ENCODE results near the gene MYT1.

Gene MYT1

DNA sequence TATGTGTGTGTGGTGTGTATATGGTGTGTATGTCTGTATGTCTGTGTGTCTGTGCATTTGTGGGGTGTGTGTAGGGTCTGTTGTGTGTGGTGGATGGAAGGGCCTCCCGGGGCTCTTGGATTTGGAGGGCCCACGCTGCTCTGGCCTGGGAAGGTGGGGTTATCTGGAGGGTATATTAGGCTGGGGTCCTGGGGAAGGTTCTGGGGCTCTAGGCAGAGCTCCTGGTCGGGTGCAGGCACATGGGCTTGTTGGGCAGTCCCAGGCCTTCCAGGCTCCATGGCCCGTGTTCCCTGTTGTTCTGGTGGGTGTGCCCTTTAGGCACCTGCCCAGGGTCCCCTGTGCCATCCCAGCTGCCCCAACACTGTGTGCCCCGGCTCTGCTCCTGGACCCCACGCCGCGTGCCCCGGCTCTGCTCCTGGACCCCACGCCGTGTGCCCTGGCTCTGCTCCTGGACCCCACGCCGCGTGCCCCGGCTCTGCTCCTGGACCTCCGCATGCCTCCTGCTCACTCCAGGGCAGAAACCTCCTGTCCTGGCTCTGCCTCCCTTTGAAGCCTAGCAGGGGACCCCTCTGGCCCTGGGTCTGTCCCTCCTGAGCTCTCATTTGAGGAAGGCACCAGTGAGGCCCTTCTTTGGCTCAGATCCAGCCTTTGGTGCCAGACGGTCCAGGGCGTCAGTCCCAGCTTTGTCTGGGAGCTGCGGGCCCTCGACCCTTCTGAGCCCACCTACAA is 10.2 kb upstream of the MYT1 start:
- DNase-seq (ENCODE audit: low read depth in 2 of 2): no peak

GRCh38 chr20:64154590-64155257 is 9.5 kb upstream of the MYT1 start:
- DNase-seq (ENCODE audit: low read depth in 2 of 2): no peak

DNA sequence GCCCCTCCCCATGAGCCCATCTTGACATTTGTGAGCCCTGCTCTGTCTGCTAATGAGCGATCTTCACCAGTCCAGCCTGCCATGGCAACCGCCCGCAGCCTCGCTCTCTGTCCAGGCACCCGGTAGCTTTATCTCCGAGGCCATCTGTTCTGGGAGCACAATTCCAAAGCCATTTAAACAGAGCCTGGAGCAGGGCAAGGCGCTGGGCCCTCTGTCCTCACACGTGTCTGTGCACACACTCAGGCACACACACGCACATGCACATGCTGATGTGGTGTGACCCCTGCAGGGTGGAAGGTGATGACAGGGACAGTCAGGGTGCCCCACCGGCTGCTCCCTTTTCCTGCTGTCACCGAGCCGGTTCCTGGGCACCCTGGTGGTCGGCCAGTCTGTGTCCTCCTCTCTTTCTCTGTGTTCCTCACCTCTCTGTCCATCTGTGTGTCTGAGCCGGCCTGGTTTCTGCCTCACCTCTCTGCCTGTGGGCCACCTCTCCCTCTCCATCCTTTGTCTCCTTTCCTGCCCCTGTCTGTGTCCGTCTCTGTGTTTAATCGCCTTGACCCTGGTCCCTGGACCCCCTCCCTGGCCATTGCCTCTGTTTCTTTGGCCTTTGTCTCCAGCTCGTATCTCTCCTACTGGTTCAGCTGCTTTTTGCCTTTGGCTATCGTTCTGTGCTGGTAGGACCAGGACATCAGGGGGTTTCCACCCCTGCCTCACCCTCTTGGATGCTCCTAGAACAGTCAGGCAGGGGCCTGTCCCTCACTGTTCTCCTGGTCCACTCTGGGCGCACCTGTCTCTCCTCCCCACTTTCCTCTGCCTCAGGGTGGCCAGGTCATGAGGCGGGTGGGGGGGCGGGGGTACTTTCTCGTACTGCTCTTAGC is 8.8 kb upstream of the MYT1 start:
- no peak for DNase-seq (ENCODE audit: low read depth in 2 of 2)

GRCh38 chr20:64156136-64156885 is 7.9 kb upstream of the MYT1 start:
- no peak for DNase-seq (ENCODE audit: low read depth in 2 of 2)

GRCh38 chr20:64156886-64157875 is 7.1 kb upstream of the MYT1 start:
- DNase-seq (ENCODE audit: low read depth in 2 of 2): no peak

DNA sequence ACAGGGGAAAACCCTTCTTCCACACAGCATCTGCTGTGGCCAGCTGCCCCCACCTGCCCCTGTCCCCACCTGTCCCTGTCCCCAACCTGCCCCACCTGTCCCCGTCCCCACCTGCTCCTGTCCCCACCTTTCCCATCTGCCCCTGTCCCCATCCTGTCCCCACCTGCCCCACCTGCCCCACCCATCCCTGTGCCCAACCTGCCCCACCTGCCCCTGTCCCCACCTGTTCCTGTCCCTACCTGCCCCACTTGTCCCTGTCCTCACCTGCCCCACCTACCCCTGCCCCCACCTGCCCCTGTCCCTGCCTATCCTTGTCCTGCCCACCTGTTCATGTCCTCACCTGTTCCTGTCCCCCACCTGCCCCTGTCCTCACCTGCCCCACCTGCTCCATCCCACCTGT is 6.4 kb upstream of the MYT1 start:
- DNase-seq (ENCODE audit: low read depth in 2 of 2): no peak

GRCh38 chr20:64158346-64159285 is 5.6 kb upstream of the MYT1 start:
- DNase-seq (ENCODE audit: low read depth in 2 of 2): no peak

GRCh38 chr20:64159286-64159680 is 5.0 kb upstream of the MYT1 start:
- no peak for DNase-seq (ENCODE audit: low read depth in 2 of 2)

- DNase-seq (ENCODE audit: low read depth in 2 of 2): no peak
Measured at GRCh38 chr20:64159711-64160110, 4.5 kb upstream of the MYT1 start.

DNA sequence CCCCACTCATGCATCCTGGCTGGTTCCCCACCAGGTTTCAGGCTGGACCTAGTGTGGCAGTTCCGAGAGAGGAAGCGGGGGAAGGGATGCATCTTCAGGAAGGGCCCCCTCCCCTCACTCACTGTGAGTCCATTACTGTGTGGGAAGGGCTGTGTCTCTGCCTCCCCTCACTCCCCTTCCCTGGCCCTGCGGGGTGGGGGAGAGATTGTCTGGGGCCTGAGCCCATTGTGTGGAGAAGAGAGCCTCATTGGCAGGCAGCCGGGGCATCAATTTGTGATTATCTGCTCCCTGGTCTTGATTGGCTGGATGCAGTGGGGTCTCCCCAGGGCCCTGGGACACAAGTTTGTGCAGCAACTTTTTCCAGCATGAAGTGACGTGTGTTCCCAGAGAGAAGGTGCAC is 4.1 kb upstream of the MYT1 start:
- no peak for DNase-seq (ENCODE audit: low read depth in 2 of 2)

DNA sequence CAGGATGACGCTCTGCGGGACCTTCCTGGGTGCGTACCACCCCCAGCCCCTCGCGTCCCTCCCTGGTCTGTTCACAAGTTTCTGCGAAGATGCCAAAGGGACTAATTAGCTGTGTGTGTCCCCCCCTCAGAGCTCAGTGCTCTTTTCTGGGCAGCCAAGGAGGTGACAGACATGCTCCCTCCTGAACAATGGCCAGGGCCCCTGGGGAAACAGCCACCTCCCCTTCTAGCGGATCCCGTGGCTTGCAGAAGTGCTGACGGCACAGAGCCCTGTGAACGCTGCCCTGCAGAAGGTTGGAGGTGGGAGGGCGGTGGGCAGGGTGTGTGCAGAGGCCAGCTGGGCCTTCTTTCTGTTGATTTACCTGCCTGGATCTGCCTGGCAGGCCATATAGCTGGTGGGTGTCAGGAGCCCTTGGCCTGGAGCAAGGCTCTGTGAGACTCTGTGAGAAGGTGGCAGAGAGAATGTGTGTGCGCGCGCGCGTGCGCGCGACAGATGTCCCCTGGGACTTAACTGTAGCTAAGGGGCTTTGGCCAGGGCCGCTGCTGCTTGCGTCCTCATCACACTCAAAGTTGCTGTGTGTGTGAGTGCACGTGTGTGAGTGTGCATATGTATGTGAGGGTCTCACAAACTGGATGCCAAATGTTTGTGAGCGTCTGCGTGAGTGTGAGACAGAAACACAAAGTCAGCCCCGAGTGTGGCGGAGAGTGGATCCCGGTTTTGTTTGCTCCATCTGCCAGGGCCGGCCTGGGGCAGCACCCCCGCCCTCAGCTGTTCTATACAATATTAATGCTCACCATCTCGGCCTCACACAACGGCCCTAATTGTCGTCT is 3.5 kb upstream of the MYT1 start:
- DNase-seq (ENCODE audit: low read depth in 2 of 2): no peak

DNA sequence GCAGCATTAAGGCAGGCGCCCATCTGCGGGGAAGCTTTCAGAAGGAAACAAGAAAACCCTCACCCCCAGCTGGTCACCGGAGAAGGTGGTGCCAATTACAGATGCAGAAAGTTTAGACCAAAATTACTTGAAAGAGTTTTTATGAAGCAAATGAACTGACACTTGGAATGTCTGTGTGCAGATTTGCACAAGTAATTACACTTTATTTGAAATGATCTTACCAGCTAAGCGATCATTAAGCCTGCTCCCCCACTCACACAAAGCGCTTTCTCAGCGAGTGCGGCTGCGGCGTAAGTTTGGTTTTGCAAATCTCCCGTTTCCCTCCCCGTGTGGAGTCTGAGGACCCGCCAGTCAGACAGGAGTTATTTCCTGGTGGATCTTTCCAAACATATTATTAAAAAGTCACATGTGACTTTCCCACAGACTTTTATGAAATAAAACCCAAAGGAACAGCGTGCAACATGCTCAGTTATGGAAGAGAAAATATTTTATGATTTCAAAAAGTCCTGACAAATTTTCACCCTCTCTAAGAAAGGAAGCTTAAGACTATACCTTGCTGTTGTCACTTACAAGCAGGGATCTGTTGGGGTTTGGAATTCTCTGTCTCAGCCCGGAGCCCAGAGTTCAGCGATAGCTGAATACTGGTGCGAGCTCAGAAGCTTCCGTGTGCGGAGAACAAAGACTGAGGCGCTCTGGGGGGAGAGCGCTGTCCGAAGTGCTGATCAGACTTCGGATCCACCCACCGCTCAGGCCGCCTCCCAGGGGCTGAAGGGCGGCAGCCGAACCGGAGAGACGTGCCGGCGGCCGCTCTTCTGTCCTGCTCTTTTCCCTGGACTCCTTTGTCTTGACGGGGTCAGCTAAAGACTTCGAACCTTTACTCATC is 2.7 kb upstream of the MYT1 start:
- no peak for DNase-seq (ENCODE audit: low read depth in 2 of 2)

DNA sequence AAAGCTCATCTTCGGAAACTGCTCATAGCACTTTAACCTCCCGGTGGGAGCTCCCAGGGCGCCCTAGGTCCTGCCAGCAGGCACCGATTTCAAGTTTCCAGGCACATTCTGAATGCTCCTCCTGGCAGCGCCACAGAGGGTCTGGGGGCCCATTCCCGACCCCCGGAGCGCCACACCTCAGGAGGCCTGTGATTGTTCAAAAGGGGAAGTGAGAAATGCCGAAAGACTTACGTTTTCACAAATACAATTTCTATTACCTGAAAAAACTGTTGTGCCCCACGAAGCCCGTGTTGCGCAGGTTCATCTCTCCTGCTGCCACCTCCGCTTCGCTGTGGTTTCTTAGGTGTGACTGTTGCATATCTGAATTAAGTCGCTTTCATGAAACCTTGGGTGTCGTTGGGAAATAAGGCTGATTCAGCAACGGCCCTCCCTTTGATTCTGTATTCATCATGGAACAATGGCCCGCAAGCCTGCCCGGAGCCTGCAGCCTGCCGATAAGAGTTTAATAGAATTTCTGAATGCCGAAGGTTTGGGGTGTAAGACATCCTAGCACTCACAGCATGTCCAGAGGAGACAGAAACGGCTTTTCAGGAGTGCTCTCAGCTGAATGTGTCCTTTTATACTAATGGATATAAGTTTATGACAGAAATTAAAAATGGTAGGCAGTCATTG is 1.9 kb upstream of the MYT1 start:
- no peak for DNase-seq (ENCODE audit: low read depth in 2 of 2)

DNA sequence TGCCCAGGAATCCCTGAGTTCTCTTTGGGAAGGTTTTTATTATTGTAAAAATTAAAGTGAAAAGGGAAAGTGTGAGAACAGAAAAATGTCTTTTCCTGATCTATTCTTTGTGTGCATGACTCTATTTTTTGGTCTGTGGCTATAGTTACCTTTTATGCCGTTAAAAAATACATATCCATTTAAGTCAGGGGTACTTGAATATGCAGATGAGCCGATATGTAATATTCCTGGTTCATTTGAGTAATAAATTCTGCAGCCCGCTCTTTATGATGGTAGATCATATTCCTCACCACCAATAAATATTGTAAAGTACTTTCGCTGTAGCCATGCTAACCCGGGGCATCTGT is 503 bp upstream of the MYT1 start:
- no peak for DNase-seq (ENCODE audit: low read depth in 2 of 2)

DNA sequence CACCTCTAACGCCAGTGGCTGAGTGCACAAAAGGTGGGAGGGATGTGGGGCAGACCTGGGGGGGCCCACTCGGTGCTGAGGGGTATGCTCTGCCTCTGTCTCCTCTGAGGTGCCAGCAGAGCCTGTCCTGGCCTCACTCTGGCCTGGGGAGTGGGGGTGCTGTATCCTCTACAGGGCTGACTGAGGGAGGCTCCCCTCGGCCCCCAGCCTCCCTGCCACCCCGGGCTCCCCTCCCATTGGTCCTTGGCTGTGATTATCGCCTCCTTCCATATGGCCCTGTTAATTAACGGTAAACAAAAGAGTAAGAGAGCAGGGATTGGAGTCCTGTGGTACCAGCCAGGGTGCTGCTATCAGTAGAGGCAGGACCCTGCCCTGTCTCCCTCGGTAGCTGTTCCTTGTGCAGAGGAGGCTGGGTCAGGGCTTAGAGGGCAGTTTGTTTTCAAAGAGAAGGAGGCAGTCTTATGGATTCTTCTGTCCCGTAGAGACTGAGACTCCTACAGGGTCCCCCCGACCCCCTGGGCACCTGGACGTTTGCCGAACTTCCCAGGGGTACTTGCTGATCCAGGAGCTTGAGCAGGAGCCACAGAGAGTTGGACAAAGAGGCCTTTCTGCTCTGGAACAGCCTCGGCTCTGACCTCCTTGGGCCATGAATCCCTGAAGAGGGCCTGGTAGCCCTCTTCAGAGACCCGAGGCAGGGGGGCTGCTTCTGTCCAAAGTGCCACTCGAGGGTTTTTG is 1.8 kb downstream of the MYT1 start:
- DNase-seq (ENCODE audit: low read depth in 2 of 2): no peak

Measured in stimulated activated CD8-positive, alpha-beta memory T cell treated with anti-CD3 and anti-CD28 coated beads, Interleukin-7, amount 100 ng/mL, for 4 hours (primary cell).